Panc1 (cell line): ENCODE measurements around the gene NRP1. TPM values are rescaled to one million over a fixed set of nuclear protein-coding genes. Genes with fewer than 3 reads are reported as not detected.
A peak's percentile ranks its signal among the peaks of the same experiment; 100 is the strongest.

Experiments
- ATAC-seq: fragments of 200-7000 bp; cut with Tn5 transposase; 2 replicates; pipeline ENCODE4 v1.9.1; 2020; ENCODE audit warnings: mild to moderate bottlenecking, moderate library complexity
- BruUV-seq: library from RNA; stranded (reverse); fragments of 400-500 nt; replicated peaks from 2 replicates; lab custom pipeline; 2021; lab: Mats Ljungman, UMichigan
- CTCF ChIA-PET: fragments of 300-600 bp; sonication (Branson Sonifier 250); formaldehyde crosslinking; loops from one replicate; lab custom pipeline; 2022; ENCODE audit warnings: antibody characterized with exemption; lab: Charles Lee
- POLR2A ChIA-PET: fragments of 300-600 bp; sonication (Branson Sonifier 250); formaldehyde crosslinking; loops from one replicate; lab custom pipeline; 2022; ENCODE audit warnings: antibody characterized with exemption; lab: Charles Lee
- DNase-seq: peaks from one replicate; pipeline ENCODE4 v3.0.0-alpha.2; 2010; ENCODE audit warnings: low read depth, low spot score
- H3K27ac ChIP-seq: 2 replicates; pipeline ENCODE4 v1.5.1; 2011; ENCODE audit warnings: mild to moderate bottlenecking, low read length, inconsistent platforms
- H3K27me3 ChIP-seq: fragments of 200-500 bp; sonication (Bioruptor generic); 2 replicates; pipeline ENCODE4 v1.6.0; 2014; ENCODE audit warnings: low read length, inconsistent platforms; ENCODE audit not compliant: control insufficient read depth, insufficient read depth
- H3K36me3 ChIP-seq: fragments of 200-500 bp; sonication (Bioruptor generic); 2 replicates; pipeline ENCODE4 v1.5.1; 2014; ENCODE audit warnings: inconsistent platforms, mild to moderate bottlenecking, low read length, moderate library complexity; ENCODE audit not compliant: control insufficient read depth, insufficient read depth
- H3K4me1 ChIP-seq: 2 replicates; pipeline ENCODE4 v1.5.1; 2011; ENCODE audit warnings: inconsistent platforms, mild to moderate bottlenecking, low read length, moderate library complexity; ENCODE audit not compliant: control insufficient read depth, insufficient read depth
- H3K4me3 ChIP-seq, 2 experiments: 2 replicates each; pipeline ENCODE4 v1.5.1; 2011 to 2012; ENCODE audit warnings: low read depth in 2 of 2, low read length in 2 of 2, mild to moderate bottlenecking in 2 of 2, inconsistent platforms in 1 of 2, moderate library complexity in 1 of 2
- H3K9me3 ChIP-seq: fragments of 200-500 bp; sonication (Bioruptor generic); 2 replicates; pipeline ENCODE4 v1.5.1; 2014; ENCODE audit warnings: low read depth, mild to moderate bottlenecking, inconsistent platforms, low read length, moderate library complexity; ENCODE audit not compliant: control insufficient read depth, insufficient read depth
- POLR2AphosphoS5 ChIP-seq: IDR thresholded peaks from 2 replicates; pipeline ENCODE4 v1.6.1; 2012; ENCODE audit warnings: mild to moderate bottlenecking, low read depth, low read length, moderate library complexity
- SIN3A ChIP-seq: IDR thresholded peaks from 2 replicates; pipeline ENCODE4 v1.6.1; 2012; ENCODE audit warnings: low read depth, mild to moderate bottlenecking, low read length, moderate library complexity, borderline replicate concordance; ENCODE audit not compliant: insufficient read depth
- TCF7L2 ChIP-seq: IDR thresholded peaks from 2 replicates; pipeline ENCODE4 v1.6.1; 2011; ENCODE audit warnings: mild to moderate bottlenecking, low read depth, low read length, inconsistent platforms
- in situ Hi-C: cut with HindIII; loops from 2 replicates; pipeline ENCODE4 v1.10.0; 2016; ENCODE audit warnings: low sequenced_read_pairs, low pct_unique_long_range_greater_than_20kb
- intact Hi-C: fragments of 100-400 bp; cut with micrococcal nuclease; formaldehyde crosslinking; loops from one replicate; pipeline ENCODE4 v1.10.0; 2022; ENCODE audit not compliant: unreplicated experiment
- total RNA-seq: library from RNA; stranded (reverse); gene quantifications from one replicate; pipeline ENCODE4 v1.2.1, GENCODE V29; 2021; ENCODE audit not compliant: unreplicated experiment
- TF ChIP-seq, protein P1 (sequence below), 2 experiments: IDR thresholded peaks; 2 replicates each; pipeline ENCODE4 v1.6.1; 2011 to 2012; ENCODE audit warnings: low read depth in 2 of 2, control low read depth in 1 of 2, low read length in 1 of 2, mild to moderate bottlenecking in 1 of 2, moderate library complexity in 1 of 2; ENCODE audit not compliant: insufficient read depth in 1 of 2
- TF ChIP-seq, protein P2 (sequence below): fragments of 450-650 bp; IDR thresholded peaks from 2 replicates; pipeline ENCODE4 v1.5.1; 2017; ENCODE audit warnings: mild to moderate bottlenecking

NRP1 gene
- total RNA-seq, 1 experiment from 2014 or later: 93.4 TPM

DNA sequence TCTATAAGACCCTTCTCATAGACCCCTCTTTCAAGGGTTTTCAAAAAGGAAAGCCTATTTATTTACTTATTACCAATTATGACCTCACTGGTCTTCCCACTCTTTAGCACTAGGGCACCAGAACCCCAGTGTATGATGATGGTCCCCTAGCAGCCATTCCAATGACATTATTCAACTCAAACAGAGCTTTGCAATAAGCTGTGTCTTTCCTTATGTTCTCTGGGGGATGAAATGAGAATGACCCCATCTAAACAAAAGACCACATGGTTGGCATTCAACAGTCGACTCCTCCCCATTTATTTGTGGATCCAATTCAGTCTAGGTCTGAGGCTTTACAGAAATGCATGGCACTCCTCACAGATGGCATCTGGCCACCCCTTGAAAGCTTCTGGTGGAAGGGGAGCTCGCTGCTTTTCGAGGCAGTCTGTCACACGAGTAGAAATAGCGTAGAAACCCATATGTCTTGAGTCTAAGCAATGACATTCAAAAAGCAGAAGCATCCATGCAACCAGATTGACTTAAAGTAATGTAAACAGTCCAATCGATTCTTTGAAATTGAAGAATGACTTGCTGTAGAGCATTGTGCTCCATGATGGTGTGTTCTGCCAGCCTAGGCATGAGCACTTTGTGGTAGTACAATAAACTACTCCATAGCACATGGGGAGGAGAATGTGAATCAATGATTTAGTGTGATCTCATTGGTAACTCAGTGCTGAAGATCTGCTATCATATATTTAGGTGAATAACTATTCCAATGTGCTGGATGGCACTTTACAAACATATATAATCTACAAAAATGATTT is 29.8 kb downstream of the NRP1 start:
- H3K9me3 ChIP-seq: no peaks in the 10 kb centered on the region
- ChIA-PET POLR2A (no interaction called here), CTCF (no interaction called here)
- DNase-seq (no peak), ATAC-seq (no peak)
- in situ Hi-C loops: no loop called here
- H3K27me3 ChIP-seq: no peaks in the 10 kb centered on the region
- intact Hi-C loops: no loop called here
- BruUV-seq: no TSS peak
- H3K36me3 ChIP-seq: no peaks in the 10 kb centered on the region; the same call in 1 of the 2 replicates
- H3K27ac ChIP-seq: peak overlapping the region; percentile 96
- H3K4me3 ChIP-seq: no peak overlapping the region
- peaks cover 54% of the 10 kb centered on the region for H3K4me1 ChIP-seq
- TF ChIP-seq, protein P1, sequence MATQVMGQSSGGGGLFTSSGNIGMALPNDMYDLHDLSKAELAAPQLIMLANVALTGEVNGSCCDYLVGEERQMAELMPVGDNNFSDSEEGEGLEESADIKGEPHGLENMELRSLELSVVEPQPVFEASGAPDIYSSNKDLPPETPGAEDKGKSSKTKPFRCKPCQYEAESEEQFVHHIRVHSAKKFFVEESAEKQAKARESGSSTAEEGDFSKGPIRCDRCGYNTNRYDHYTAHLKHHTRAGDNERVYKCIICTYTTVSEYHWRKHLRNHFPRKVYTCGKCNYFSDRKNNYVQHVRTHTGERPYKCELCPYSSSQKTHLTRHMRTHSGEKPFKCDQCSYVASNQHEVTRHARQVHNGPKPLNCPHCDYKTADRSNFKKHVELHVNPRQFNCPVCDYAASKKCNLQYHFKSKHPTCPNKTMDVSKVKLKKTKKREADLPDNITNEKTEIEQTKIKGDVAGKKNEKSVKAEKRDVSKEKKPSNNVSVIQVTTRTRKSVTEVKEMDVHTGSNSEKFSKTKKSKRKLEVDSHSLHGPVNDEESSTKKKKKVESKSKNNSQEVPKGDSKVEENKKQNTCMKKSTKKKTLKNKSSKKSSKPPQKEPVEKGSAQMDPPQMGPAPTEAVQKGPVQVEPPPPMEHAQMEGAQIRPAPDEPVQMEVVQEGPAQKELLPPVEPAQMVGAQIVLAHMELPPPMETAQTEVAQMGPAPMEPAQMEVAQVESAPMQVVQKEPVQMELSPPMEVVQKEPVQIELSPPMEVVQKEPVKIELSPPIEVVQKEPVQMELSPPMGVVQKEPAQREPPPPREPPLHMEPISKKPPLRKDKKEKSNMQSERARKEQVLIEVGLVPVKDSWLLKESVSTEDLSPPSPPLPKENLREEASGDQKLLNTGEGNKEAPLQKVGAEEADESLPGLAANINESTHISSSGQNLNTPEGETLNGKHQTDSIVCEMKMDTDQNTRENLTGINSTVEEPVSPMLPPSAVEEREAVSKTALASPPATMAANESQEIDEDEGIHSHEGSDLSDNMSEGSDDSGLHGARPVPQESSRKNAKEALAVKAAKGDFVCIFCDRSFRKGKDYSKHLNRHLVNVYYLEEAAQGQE (IDR thresholded peaks at IDR 0.05; ENCODE audit: insufficient read depth in 1 of 2, low read depth in 2 of 2, low read length in 1 of 2): no peak
- TF ChIP-seq TCF7L2 (no peak), POLR2AphosphoS5 (no peak), SIN3A (no peak)
- TF ChIP-seq, protein P2, sequence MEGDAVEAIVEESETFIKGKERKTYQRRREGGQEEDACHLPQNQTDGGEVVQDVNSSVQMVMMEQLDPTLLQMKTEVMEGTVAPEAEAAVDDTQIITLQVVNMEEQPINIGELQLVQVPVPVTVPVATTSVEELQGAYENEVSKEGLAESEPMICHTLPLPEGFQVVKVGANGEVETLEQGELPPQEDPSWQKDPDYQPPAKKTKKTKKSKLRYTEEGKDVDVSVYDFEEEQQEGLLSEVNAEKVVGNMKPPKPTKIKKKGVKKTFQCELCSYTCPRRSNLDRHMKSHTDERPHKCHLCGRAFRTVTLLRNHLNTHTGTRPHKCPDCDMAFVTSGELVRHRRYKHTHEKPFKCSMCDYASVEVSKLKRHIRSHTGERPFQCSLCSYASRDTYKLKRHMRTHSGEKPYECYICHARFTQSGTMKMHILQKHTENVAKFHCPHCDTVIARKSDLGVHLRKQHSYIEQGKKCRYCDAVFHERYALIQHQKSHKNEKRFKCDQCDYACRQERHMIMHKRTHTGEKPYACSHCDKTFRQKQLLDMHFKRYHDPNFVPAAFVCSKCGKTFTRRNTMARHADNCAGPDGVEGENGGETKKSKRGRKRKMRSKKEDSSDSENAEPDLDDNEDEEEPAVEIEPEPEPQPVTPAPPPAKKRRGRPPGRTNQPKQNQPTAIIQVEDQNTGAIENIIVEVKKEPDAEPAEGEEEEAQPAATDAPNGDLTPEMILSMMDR: no peak

DNA sequence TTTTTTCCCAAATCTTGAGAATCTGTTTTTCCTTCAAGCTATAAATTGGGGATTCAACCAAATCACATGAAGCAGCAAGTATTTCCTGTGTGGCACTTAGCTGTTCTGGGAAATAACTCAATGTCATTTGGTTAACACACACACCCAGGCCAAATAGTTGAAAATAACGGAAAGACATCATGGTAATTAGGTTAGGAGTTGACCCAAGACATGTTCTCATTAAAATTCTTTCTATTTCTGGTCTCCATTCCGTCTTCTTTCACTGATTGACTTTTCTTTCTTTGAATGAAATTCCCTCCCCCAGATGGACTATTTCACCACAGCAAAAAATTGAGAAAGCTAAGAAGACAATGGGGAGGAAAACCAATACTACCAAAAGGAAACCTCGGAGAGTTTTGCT is 30.5 kb downstream of the NRP1 start:
- H3K4me3 ChIP-seq: no peak overlapping the region
- no peaks in the 10 kb centered on the region; the same call in 1 of the 2 replicates for H3K36me3 ChIP-seq
- CTCF ChIA-PET: no interaction called here
- H3K27ac ChIP-seq: peak overlapping the region; percentile 96
- DNase-seq (no peak), ATAC-seq (no peak)
- in situ Hi-C loops: no loop called here
- peaks cover 57% of the 10 kb centered on the region for H3K4me1 ChIP-seq
- intact Hi-C loops: no loop called here
- no TSS peak for BruUV-seq
- POLR2A ChIA-PET: no interaction called here
- no peaks in the 10 kb centered on the region for H3K27me3 ChIP-seq
- no peaks in the 10 kb centered on the region for H3K9me3 ChIP-seq
- TF ChIP-seq POLR2AphosphoS5 (no peak), TCF7L2 (no peak), SIN3A (no peak)
- TF ChIP-seq, protein P1 (IDR thresholded peaks at IDR 0.05; ENCODE audit: insufficient read depth in 1 of 2, low read depth in 2 of 2, low read length in 1 of 2): no peak
- TF ChIP-seq, protein P2: no peak
